Activated T-helper 1 cell treated with anti-CD3 and anti-CD28 coated beads, Interleukin-12 subunit alpha, Interleukin-12 subunit beta, Interleukin-2, Interleukin-4 antibody, amounts not matched to agents 30 ng/mL and 10 ng/mL and 1 ng/mL, durations not matched to agents 14 hours and 24 hours and 36 hours (primary cell): ENCODE measurements around the gene LGALS12. TPM values are rescaled to one million over a fixed set of nuclear protein-coding genes. Genes with fewer than 3 reads are reported as not detected.

Experiments used
- DNase-seq: peaks from one replicate; pipeline ENCODE4 v3.0.0; 2021; ENCODE audit warnings: low spot score
- H3K27ac Mint-ChIP-seq: one replicate; pipeline ENCODE4 v1.8.0; 2021; ENCODE audit warnings: mild to moderate bottlenecking, mixed read lengths
- H3K27me3 Mint-ChIP-seq: one replicate; pipeline ENCODE4 v1.8.0; 2022; ENCODE audit warnings: mild to moderate bottlenecking, moderate library complexity, mixed read lengths; ENCODE audit not compliant: insufficient read depth
- H3K36me3 Mint-ChIP-seq: one replicate; pipeline ENCODE4 v1.8.0; 2021; ENCODE audit warnings: low read depth, mixed read lengths
- H3K4me1 Mint-ChIP-seq: one replicate; pipeline ENCODE4 v1.8.0; 2021; ENCODE audit warnings: low read depth, mixed read lengths
- H3K4me3 Mint-ChIP-seq: one replicate; pipeline ENCODE4 v1.8.0; 2021; ENCODE audit warnings: mild to moderate bottlenecking, moderate library complexity, mixed read lengths
- H3K9me3 Mint-ChIP-seq: one replicate; pipeline ENCODE4 v1.8.0; 2021; ENCODE audit warnings: mixed read lengths
- intact Hi-C: fragments of 100-400 bp; cut with micrococcal nuclease; formaldehyde crosslinking; loops from one replicate; pipeline ENCODE4 v1.15.1; 2024
- total RNA-seq: library from RNA; stranded (reverse); gene quantifications from 2 replicates; pipeline ENCODE4 v1.2.3, GENCODE V29; 2022

The LGALS12 gene
- total RNA-seq, 1 donor from 2014 or later, result not detected

DNA sequence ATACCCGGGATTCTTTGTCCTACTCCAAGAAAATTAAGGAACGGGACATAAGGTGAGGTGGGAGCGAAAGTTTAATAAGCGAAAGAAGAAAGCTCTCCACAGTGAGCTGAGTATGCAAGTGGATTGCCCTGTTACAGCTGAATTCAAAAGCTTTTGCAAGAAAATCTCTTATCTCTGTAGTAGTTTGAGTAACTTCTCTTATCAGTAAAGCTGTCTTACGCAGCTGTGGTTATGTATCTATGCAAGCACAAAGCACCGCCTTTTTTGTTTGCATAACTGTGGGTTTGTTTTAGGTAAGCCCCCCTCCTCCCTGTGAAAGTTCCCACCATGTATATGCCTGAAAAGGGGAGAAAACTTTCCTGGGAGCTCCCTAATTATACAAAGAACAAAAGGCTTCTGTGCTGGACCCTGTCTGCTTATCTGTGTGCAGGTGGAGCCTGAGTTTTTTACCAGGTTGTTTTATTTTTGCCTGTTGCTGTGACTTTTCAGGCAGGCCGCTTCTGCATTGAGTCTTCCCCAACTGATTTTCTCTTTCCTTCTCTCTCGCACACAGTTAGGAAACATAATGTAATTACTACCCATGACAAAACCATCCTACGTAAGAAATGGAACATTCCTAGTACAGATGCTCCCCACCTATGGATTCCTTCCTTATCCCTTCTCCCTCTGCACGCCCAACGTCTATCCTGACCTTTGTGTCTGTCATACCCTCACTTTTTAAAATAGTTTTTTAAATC lies 14.1 kb upstream of the LGALS12 start:
- H3K27ac Mint-ChIP-seq, result no peak overlapping the region
- no peaks in the 10 kb centered on the region for H3K36me3 Mint-ChIP-seq
- no peak for DNase-seq
- peaks cover 15% of the 10 kb centered on the region for H3K4me1 Mint-ChIP-seq
- intact Hi-C loops, result loop anchor here (5.0 kb wide), 1 partner anchor 75 kb away; no protein-coding TSS in a partner anchor
- H3K4me3 Mint-ChIP-seq, result peak overlapping the region; percentile 46
- no peaks in the 10 kb centered on the region for H3K9me3 Mint-ChIP-seq
- peaks cover 61% of the 10 kb centered on the region for H3K27me3 Mint-ChIP-seq

GRCh38 chr11:63492441-63492840 lies 13.4 kb upstream of the LGALS12 start:
- intact Hi-C loops, result loop anchor here (5.0 kb wide), 1 partner anchor 75 kb away; no protein-coding TSS in a partner anchor
- Mint-ChIP-seq H3K27me3 (peaks cover 61% of the 10 kb centered on the region), H3K27ac (no peak overlapping the region), H3K36me3 (no peaks in the 10 kb centered on the region), H3K4me3 (no peak overlapping the region), H3K9me3 (no peaks in the 10 kb centered on the region), H3K4me1 (peaks cover 15% of the 10 kb centered on the region)
- DNase-seq, result no peak

DNA sequence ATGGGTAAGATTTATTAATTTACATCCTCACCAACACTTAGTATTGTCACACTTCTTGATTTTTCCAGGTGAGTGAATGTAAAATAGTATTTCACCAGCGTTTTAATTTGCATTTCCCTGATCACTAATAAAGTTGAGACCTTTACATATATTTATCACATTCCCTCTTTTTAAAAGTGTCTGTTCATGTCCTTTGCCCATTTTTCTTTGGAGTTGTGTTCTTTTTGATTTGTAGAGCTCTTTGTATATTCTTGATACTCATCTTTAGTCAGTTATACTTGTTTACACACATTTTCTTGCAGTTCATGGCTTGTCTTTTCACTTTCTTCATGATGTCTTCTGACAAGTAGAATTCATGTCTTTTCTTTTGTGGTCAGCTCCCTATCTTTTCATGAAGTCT lies 12.8 kb upstream of the LGALS12 start:
- H3K4me1 Mint-ChIP-seq, result peaks cover 15% of the 10 kb centered on the region
- H3K9me3 Mint-ChIP-seq, result no peaks in the 10 kb centered on the region
- H3K27ac Mint-ChIP-seq, result no peak overlapping the region
- H3K36me3 Mint-ChIP-seq, result no peaks in the 10 kb centered on the region
- no peak for DNase-seq
- no peak overlapping the region for H3K4me3 Mint-ChIP-seq
- peaks cover 62% of the 10 kb centered on the region for H3K27me3 Mint-ChIP-seq
- intact Hi-C loops, result loop anchor here (5.0 kb wide), 1 partner anchor 74 kb away; no protein-coding TSS in a partner anchor

DNA sequence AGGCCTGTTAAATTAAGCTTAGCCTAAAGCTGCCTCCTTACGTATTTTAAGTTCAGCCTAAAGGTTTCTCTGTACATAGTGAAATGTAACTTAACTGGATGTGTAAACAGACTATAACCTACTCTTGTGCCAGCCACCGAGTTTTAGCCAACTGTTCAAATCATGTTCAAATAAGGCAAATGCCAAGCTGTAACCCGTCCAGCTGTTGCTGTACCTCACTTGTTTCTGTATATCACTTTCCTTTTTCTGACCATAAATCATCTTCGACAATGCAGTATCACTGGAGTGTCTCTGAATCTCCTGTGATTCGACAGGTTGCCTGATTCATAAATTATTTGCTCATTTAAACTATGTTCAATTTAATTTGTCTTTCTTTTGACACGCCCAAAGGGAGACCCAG lies 10.9 kb upstream of the LGALS12 start:
- no peak overlapping the region for H3K4me3 Mint-ChIP-seq
- peaks cover 15% of the 10 kb centered on the region for H3K4me1 Mint-ChIP-seq
- no peak overlapping the region for H3K27ac Mint-ChIP-seq
- peaks cover 10% of the 10 kb centered on the region for H3K9me3 Mint-ChIP-seq
- peaks cover 49% of the 10 kb centered on the region for H3K27me3 Mint-ChIP-seq
- intact Hi-C loops, result loop anchor here (5.0 kb wide), 1 partner anchor 72 kb away; no protein-coding TSS in a partner anchor
- DNase-seq, result no peak
- no peaks in the 10 kb centered on the region for H3K36me3 Mint-ChIP-seq

DNA sequence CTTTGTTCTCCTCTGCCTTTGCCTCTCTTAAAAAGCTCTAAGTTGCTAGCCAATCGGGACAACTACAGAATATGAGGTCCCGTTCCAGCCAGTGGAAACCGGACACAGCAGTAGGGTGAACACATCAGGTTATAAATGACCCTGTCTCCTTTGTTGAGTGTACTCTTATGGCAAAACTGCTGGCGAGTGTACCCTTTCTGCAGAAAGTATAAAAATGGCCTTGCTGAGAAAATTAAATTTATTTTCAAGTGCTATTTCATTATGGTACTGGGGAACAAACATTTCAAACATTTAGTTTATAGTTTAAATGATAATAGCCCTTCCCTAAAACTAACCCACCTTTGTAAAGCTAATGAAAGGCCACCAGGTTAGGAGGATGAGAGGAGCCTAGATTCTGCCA lies 6.0 kb upstream of the LGALS12 start:
- DNase-seq, result no peak
- intact Hi-C loops, result no loop called here
- H3K9me3 Mint-ChIP-seq, result peaks cover 24% of the 10 kb centered on the region
- H3K27me3 Mint-ChIP-seq, result peaks cover 9% of the 10 kb centered on the region
- H3K4me3 Mint-ChIP-seq, result no peak overlapping the region
- H3K27ac Mint-ChIP-seq, result no peak overlapping the region
- H3K36me3 Mint-ChIP-seq, result peaks cover 6% of the 10 kb centered on the region
- H3K4me1 Mint-ChIP-seq, result no peaks in the 10 kb centered on the region

GRCh38 chr11:63501236-63501635 lies 4.6 kb upstream of the LGALS12 start:
- H3K36me3 Mint-ChIP-seq, result peaks cover 6% of the 10 kb centered on the region
- peaks cover 5% of the 10 kb centered on the region for H3K27me3 Mint-ChIP-seq
- no peaks in the 10 kb centered on the region for H3K4me1 Mint-ChIP-seq
- H3K4me3 Mint-ChIP-seq, result no peak overlapping the region
- intact Hi-C loops, result no loop called here
- peaks cover 24% of the 10 kb centered on the region for H3K9me3 Mint-ChIP-seq
- no peak for DNase-seq
- no peak overlapping the region for H3K27ac Mint-ChIP-seq

DNA sequence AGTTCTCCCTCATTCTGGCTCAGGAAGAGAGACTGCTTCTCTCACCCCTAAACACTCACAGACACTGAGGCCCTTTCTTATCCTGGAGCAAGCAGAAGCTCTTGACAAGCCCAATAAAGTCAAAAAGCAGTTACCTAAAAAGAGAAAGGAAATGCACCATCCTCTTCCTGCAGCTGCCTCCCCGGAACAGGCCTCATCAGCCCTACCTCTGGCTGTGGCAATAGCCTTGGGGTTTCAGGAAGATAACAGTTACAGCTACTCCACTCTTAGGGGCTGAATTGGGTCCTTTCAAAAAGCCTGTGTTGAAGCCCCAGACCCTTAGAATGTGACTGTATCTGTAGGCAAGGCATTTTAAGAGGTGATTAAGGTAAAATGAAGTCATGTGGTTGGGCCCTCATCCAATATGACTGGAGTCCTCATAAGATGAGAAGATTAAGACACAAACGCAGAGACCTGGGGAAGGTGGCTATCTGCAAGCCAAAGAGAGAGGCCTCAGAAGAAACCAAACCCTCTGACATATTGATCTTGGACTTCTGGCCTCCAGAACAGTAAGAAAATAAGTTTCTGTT lies 3.5 kb upstream of the LGALS12 start:
- peaks cover 5% of the 10 kb centered on the region for H3K27me3 Mint-ChIP-seq
- H3K4me1 Mint-ChIP-seq, result no peaks in the 10 kb centered on the region
- intact Hi-C loops, result no loop called here
- H3K9me3 Mint-ChIP-seq, result peaks cover 24% of the 10 kb centered on the region
- no peak overlapping the region for H3K27ac Mint-ChIP-seq
- peaks cover 6% of the 10 kb centered on the region for H3K36me3 Mint-ChIP-seq
- DNase-seq, result no peak
- H3K4me3 Mint-ChIP-seq, result no peak overlapping the region

DNA sequence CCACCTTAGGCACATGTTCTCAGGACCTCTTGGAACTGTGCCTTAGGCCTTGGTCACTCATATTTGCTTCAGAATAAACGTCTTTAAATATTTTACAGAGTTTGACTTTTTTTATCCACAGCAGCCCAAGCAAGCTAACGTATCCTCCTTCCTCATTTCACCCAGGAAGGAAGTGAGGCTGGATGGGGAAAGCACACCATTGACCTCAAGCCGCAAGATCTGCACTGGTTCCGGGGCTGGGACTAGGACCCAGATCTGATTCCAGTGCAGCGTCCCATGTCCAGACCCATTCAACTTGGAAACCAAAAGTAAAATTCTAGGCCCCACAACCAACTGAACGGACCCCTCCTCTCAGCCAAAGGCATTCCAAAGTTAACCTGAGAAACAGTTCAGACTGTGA lies 2.4 kb upstream of the LGALS12 start:
- H3K4me1 Mint-ChIP-seq, result no peaks in the 10 kb centered on the region
- H3K36me3 Mint-ChIP-seq, result peaks cover 6% of the 10 kb centered on the region
- no peak for DNase-seq
- intact Hi-C loops, result no loop called here
- no peak overlapping the region for H3K4me3 Mint-ChIP-seq
- peaks cover 22% of the 10 kb centered on the region for H3K9me3 Mint-ChIP-seq
- peaks cover 8% of the 10 kb centered on the region for H3K27me3 Mint-ChIP-seq
- H3K27ac Mint-ChIP-seq, result no peak overlapping the region

DNA sequence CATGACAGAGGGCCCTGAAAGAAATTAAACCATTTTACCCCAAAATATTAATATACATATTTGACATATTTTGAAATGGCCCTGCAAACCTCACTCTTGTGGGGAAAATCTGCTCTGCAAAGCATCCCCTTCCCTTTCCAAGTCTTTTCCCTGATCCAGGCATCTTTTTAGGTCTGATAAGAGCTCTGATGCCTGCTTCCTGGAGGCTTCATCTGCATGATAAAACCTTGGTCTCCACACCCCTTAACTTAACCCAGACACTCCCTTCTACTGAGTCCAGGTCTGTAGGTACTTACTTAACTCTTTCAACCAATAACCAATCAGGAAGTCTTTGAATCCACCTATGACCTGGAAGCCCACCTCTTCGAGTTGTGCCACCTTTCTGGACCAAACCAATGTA lies 1.8 kb upstream of the LGALS12 start:
- Mint-ChIP-seq H3K4me3 (no peak overlapping the region), H3K27me3 (peaks cover 4% of the 10 kb centered on the region), H3K27ac (no peak overlapping the region), H3K9me3 (peaks cover 18% of the 10 kb centered on the region), H3K36me3 (peaks cover 6% of the 10 kb centered on the region), H3K4me1 (no peaks in the 10 kb centered on the region)
- intact Hi-C loops, result no loop called here
- no peak for DNase-seq

DNA sequence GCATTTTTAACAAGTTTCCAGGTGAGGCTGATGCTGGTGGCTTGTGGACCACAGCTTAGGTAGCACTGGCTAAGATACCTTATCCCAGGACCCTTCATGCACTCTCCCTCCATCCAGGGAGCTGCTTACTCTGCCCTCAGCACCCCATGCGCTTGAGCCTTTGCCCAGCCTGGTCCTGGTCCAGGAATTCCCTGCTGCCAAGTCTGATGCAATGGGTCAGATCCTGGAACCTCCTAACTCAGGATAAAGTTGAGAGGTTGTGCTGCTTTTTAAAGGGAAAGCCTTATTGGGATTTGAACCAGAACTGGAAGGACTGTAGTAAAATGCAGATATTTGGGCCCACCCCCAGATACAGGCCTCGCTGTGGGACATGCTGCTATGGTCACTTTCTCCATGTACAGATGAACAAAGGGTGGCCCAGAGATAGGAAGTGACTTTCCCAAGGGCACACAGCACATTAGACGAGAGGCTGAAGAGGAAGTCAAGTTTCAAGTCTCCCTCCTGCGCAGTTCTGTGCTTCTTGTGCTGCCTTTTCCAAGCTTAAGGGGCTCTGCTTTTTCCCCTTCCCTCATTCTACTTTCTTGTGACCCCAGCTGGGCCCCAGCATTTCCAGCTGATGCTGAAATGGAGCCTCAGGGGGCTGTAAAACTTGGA lies 824 bp upstream of the LGALS12 start:
- Mint-ChIP-seq H3K4me1 (no peaks in the 10 kb centered on the region), H3K27ac (no peak overlapping the region), H3K9me3 (peaks cover 13% of the 10 kb centered on the region), H3K27me3 (peaks cover 4% of the 10 kb centered on the region), H3K36me3 (peaks cover 6% of the 10 kb centered on the region), H3K4me3 (no peak overlapping the region)
- intact Hi-C loops, result no loop called here
- no peak for DNase-seq

DNA sequence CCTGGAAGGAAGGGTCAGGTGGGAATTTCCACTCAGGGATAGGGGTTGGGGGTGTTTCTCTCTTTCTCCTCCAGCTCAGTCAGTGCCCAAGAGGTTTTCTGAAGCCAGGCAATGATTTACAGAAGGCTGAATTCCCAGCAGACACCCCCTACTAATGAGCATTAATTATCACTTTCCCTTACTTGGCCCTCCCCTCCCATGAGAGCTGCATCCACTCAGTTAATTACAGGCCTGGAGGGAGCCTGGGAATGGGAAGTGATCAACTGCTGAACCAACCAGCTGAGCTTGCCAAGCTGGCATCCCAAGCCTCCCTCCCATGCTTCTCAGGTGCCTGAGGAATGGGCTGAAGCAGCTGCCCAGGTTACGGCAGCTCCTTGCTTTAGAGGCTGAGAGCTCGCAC lies 992 bp downstream of the LGALS12 start:
- H3K9me3 Mint-ChIP-seq, result no peaks in the 10 kb centered on the region
- peaks cover 4% of the 10 kb centered on the region for H3K27me3 Mint-ChIP-seq
- H3K4me1 Mint-ChIP-seq, result no peaks in the 10 kb centered on the region
- DNase-seq, result no peak
- H3K4me3 Mint-ChIP-seq, result no peak overlapping the region
- peaks cover 2% of the 10 kb centered on the region for H3K36me3 Mint-ChIP-seq
- intact Hi-C loops, result no loop called here
- no peak overlapping the region for H3K27ac Mint-ChIP-seq

DNA sequence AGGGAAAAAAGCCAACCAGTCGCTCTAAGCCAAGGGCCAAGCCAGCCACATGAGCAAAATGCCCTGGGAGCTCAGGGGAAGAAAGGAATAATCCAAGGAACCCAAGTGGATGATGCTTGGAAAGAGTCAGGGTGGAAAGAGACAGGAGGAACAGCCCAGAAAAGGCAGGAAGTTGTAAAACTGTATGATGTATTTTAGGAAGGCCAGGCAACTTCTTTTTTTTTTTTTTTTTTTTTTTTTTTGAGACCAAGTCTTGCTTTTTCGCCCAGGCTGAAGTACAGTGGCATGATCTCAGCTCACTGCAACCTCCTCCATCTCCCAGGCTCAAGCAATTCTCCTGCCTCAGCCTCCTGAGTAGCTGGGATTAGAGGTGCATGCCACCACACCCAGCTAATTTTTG lies 1.6 kb downstream of the LGALS12 start:
- DNase-seq, result no peak
- no peak overlapping the region for H3K27ac Mint-ChIP-seq

GRCh38 chr11:63508009-63508408 lies 2.1 kb downstream of the LGALS12 start:
- intact Hi-C loops, result no loop called here

More for the DNA sequence above, 1.6 kb downstream of the LGALS12 start:
- Mint-ChIP-seq H3K27me3 (peaks cover 4% of the 10 kb centered on the region), H3K36me3 (no peaks in the 10 kb centered on the region), H3K4me1 (no peaks in the 10 kb centered on the region), H3K4me3 (no peak overlapping the region), H3K9me3 (no peaks in the 10 kb centered on the region)
- intact Hi-C loops, result no loop called here

More at GRCh38 chr11:63508009-63508408, 2.1 kb downstream of the LGALS12 start:
- Mint-ChIP-seq H3K9me3 (no peaks in the 10 kb centered on the region), H3K4me3 (no peak overlapping the region), H3K4me1 (no peaks in the 10 kb centered on the region), H3K27ac (no peak overlapping the region), H3K36me3 (no peaks in the 10 kb centered on the region), H3K27me3 (peaks cover 4% of the 10 kb centered on the region)
- DNase-seq, result no peak
